ENCODE results near the gene NFATC2. TPM values are rescaled to one million over a fixed set of nuclear protein-coding genes. Genes with fewer than 3 reads are reported as not detected.

NFATC2 gene
- total and polyA plus RNA-seq, 2 of the 8 experiments (the other 6 are each of a cell fraction or from before 2014, with no cell fraction given), result 0.27 to 0.91 TPM

- H3K27ac ChIP-seq (ENCODE audit: low read depth, low read length), result no peak overlapping the region
These were observed 61.8 kb downstream of the NFATC2 start for GRCh38 chr20:51480507-51481270.

More at GRCh38 chr20:51480507-51481270, 61.8 kb downstream of the NFATC2 start:
- Histone ChIP-seq H3K36me3 (ENCODE audit: control insufficient read depth in 2 of 4, insufficient read depth in 4 of 4, low read length in 3 of 4) (no peaks in the 10 kb centered on the region), H2BK5ac (ENCODE audit: low read depth, low read length) (no peak overlapping the region), H3K56ac (replicated peaks; ENCODE audit: insufficient read length, low read depth, low read length) (no peak overlapping the region), H2BK120ac (replicated peaks; ENCODE audit: low read depth, low read length) (no peak overlapping the region), H4K20me1 (replicated peaks in 1 of 2; ENCODE audit: control insufficient read depth in 1 of 2, insufficient read depth in 2 of 2, low read length in 2 of 2) (no peaks in the 10 kb centered on the region), H3K9me3 (ENCODE audit: insufficient read depth in 2 of 2, low read depth in 1 of 2, low read length in 1 of 2) (no peaks in the 10 kb centered on the region), H3K27me3 (replicated peaks in 1 of 4; ENCODE audit: control insufficient read depth in 3 of 4, extremely low read depth in 1 of 4, insufficient read depth in 3 of 4, low read length in 3 of 4) (no peaks in the 10 kb centered on the region), H2BK12ac (ENCODE audit: low read depth, low read length) (no peak overlapping the region), H3K4me3 (ENCODE audit: extremely low read depth in 1 of 4, insufficient read depth in 2 of 4, low read depth in 3 of 4, low read length in 4 of 4) (no peak overlapping the region), H2AK5ac (ENCODE audit: low read depth, low read length) (no peak overlapping the region), H3K23ac (ENCODE audit: insufficient read length) (no peak overlapping the region), H2BK20ac (ENCODE audit: low read length) (no peak overlapping the region), H3K79me2 (ENCODE audit: control insufficient read depth in 1 of 2, insufficient read depth in 2 of 2, low read length in 2 of 2) (no peaks in the 10 kb centered on the region), H3K14ac (ENCODE audit: insufficient read length) (no peak overlapping the region), H4K5ac (ENCODE audit: insufficient read length, low read depth, low read length) (no peak overlapping the region), H2AFZ (ENCODE audit: low read length) (no peak overlapping the region), H3K18ac (ENCODE audit: extremely low read depth, low read length) (no peak overlapping the region), H3K4ac (replicated peaks; ENCODE audit: insufficient read length, low read depth, low read length) (no peak overlapping the region), H4K91ac (replicated peaks; ENCODE audit: insufficient read length, low read length) (no peak overlapping the region), H3K9ac (replicated peaks in 1 of 4; ENCODE audit: extremely low read depth in 1 of 4, low read depth in 3 of 4, low read length in 3 of 4) (no peak overlapping the region), H4K8ac (ENCODE audit: extremely low read depth, insufficient read depth, low read length) (no peak overlapping the region), H3K79me1 (ENCODE audit: low read depth, low read length) (no peaks in the 10 kb centered on the region), H3K4me2 (ENCODE audit: insufficient read depth in 1 of 2, low read depth in 2 of 2, low read length in 2 of 2) (no peak overlapping the region), H2BK15ac (ENCODE audit: low read length) (no peak overlapping the region), H3K4me1 (replicated peaks in 1 of 4; ENCODE audit: control insufficient read depth in 3 of 4, insufficient read depth in 4 of 4, low read length in 3 of 4) (no peaks in the 10 kb centered on the region), H3K23me2 (ENCODE audit: low read depth, low read length) (no peaks in the 10 kb centered on the region)
- DNase-seq (ENCODE audit: low read depth in 1 of 2, low spot score in 2 of 2) (no peak), FAIRE-seq (no peak)
- CTCF ChIA-PET (ENCODE audit: partially characterized antibody), result interaction anchor here (1.6 kb wide), 1 partner anchor 493 kb away, joined by 5 read pairs; no protein-coding TSS in a partner anchor
- POLR2A ChIA-PET (ENCODE audit: partially characterized antibody), result no interaction called here
- TF ChIP-seq CHD1 (IDR thresholded peaks at IDR 0.05; ENCODE audit: low read depth, low read length), result no peak
- no peak for TF ChIP-seq SIN3A (conservative IDR thresholded peaks at IDR 0.05 in 1 of 2, IDR thresholded peaks at IDR 0.05 in 1 of 2; ENCODE audit: low read depth in 1 of 2, low read length in 2 of 2)
- no peak for TF ChIP-seq BRCA1 (IDR thresholded peaks at IDR 0.05; ENCODE audit: low read depth, low read length)
- TF ChIP-seq TCF12 (IDR thresholded peaks at IDR 0.05; ENCODE audit: low read depth, low read length), result no peak
- no peak for TF ChIP-seq RXRA (IDR thresholded peaks at IDR 0.05; ENCODE audit: insufficient read depth, low read depth, low read length)
- 85% methylated on average over 14 of the region's 14 CpGs; no CpG with 5 or more reads in 1 of the 2 experiments for WGBS, 2 experiments (ENCODE audit: extremely low coverage in 1 of 2, insufficient coverage in 1 of 2, insufficient read length in 1 of 2, insufficient replicate concordance in 2 of 2, low coverage in 1 of 2, low lambda C conversion rate in 2 of 2, missing lambda C conversion rate in 1 of 2)
